H1 (cell line): ENCODE measurements around the gene CAMSAP1. TPM values are rescaled to one million over a fixed set of nuclear protein-coding genes. Genes with fewer than 3 reads are reported as not detected.

ENCODE experiments used
- CTCF ChIA-PET: fragments of 300-600 bp; sonication (Branson Sonifier 250); formaldehyde crosslinking; loops from one replicate; lab custom pipeline; 2021; ENCODE audit not compliant: partially characterized antibody; lab: Charles Lee
- POLR2A ChIA-PET: fragments of 300-600 bp; sonication (Branson Sonifier 250); formaldehyde crosslinking; loops from one replicate; lab custom pipeline; 2021; ENCODE audit warnings: inconsistent platforms; ENCODE audit not compliant: partially characterized antibody; lab: Charles Lee
- DNase-seq, 2 experiments: peaks; one replicate each; pipeline versions ENCODE4 v3.0.0 to v3.0.0-alpha.2; 2010 to 2022; ENCODE audit warnings: low spot score in 2 of 2, low read depth in 1 of 2, mixed read lengths in 1 of 2
- FAIRE-seq: peaks from 2 replicates; lab custom pipeline; 2011; peaks lifted over from hg19 to GRCh38; lab: Jason Lieb, UNC
- H2AFZ ChIP-seq: 2 replicates; pipeline ENCODE4 v1.8.1; 2012; ENCODE audit warnings: low read length, inconsistent platforms
- H2AK5ac ChIP-seq: 2 replicates; pipeline ENCODE4 v1.6.1; 2013; ENCODE audit warnings: low read depth, low read length
- H2BK120ac ChIP-seq: replicated peaks from 2 replicates; pipeline ENCODE3; 2013; ENCODE audit warnings: low read depth, low read length, inconsistent platforms
- H2BK12ac ChIP-seq: 2 replicates; pipeline ENCODE4 v1.6.1; 2013; ENCODE audit warnings: low read depth, low read length
- H2BK15ac ChIP-seq: 2 replicates; pipeline ENCODE4 v1.6.1; 2013; ENCODE audit warnings: low read length
- H2BK20ac ChIP-seq: 2 replicates; pipeline ENCODE4 v1.6.1; 2013; ENCODE audit warnings: low read length
- H2BK5ac ChIP-seq: 2 replicates; pipeline ENCODE4 v1.6.1; 2013; ENCODE audit warnings: low read depth, low read length
- H3K14ac ChIP-seq: 2 replicates; pipeline ENCODE4 v1.6.1; 2013; ENCODE audit warnings: inconsistent platforms; ENCODE audit not compliant: insufficient read length
- H3K18ac ChIP-seq: 2 replicates; pipeline ENCODE4 v1.6.1; 2013; ENCODE audit warnings: low read length; ENCODE audit errors: extremely low read depth
- H3K23ac ChIP-seq: 2 replicates; pipeline ENCODE4 v1.6.1; 2013; ENCODE audit warnings: inconsistent platforms; ENCODE audit not compliant: insufficient read length
- H3K23me2 ChIP-seq: 2 replicates; pipeline ENCODE4 v1.6.1; 2013; ENCODE audit warnings: low read depth, low read length
- H3K27ac ChIP-seq: 2 replicates; pipeline ENCODE4 v1.6.1; 2011; ENCODE audit warnings: low read depth, low read length, inconsistent platforms
- H3K27me3 ChIP-seq, 4 experiments: replicated peaks in 1 of 4; 1 replicate in 1 of 4; 2 replicates in 3 of 4; pipeline versions ENCODE4 v1.6.1 to v1.8.1; 2011 to 2013; ENCODE audit warnings: low read length in 3 of 4, mild to moderate bottlenecking in 3 of 4, inconsistent platforms in 2 of 4, mixed read lengths in 2 of 4, moderate library complexity in 1 of 4; ENCODE audit not compliant: control insufficient read depth in 3 of 4, insufficient read depth in 3 of 4; ENCODE audit errors: extremely low read depth in 1 of 4
- H3K36me3 ChIP-seq, 4 experiments: 2 replicates each; pipeline versions ENCODE4 v1.6.1 to v1.8.1; 2011 to 2013; ENCODE audit warnings: mild to moderate bottlenecking in 4 of 4, low read length in 3 of 4, moderate library complexity in 2 of 4, control low read depth in 1 of 4, inconsistent platforms in 1 of 4; ENCODE audit not compliant: insufficient read depth in 4 of 4, control insufficient read depth in 2 of 4
- H3K4ac ChIP-seq: replicated peaks from 2 replicates; pipeline ENCODE3; 2013; ENCODE audit warnings: low read length, low read depth, mixed read lengths, inconsistent platforms; ENCODE audit not compliant: insufficient read length
- H3K4me1 ChIP-seq, 4 experiments: replicated peaks in 1 of 4; 1 replicate in 1 of 4; 2 replicates in 3 of 4; pipeline versions ENCODE4 v1.6.1 to v1.8.1; 2011 to 2013; ENCODE audit warnings: low read length in 3 of 4, inconsistent platforms in 2 of 4, mixed read lengths in 1 of 4; ENCODE audit not compliant: insufficient read depth in 4 of 4, control insufficient read depth in 3 of 4
- H3K4me2 ChIP-seq, 2 experiments: 2 replicates each; pipeline versions ENCODE4 v1.6.1 to v1.8.1; 2011 to 2013; ENCODE audit warnings: low read depth in 2 of 2, low read length in 2 of 2, control low read depth in 1 of 2, inconsistent platforms in 1 of 2, mild to moderate bottlenecking in 1 of 2; ENCODE audit not compliant: insufficient read depth in 1 of 2
- H3K4me3 ChIP-seq, 4 experiments: fragments of 200-600, 300-600 bp in 1 of 4; sonication (generic), shearing (Covaris generic), sonication (Bioruptor Twin) in 1 of 4; 2 replicates each; pipeline versions ENCODE4 v1.5.1 to v1.8.1; 2011 to 2016; ENCODE audit warnings: low read length in 4 of 4, low read depth in 3 of 4, control low read depth in 2 of 4, inconsistent platforms in 2 of 4, mild to moderate bottlenecking in 2 of 4, mixed read lengths in 1 of 4, moderate library complexity in 1 of 4; ENCODE audit not compliant: insufficient read depth in 2 of 4; ENCODE audit errors: extremely low read depth in 1 of 4
- H3K56ac ChIP-seq: replicated peaks from 2 replicates; pipeline ENCODE3; 2013; ENCODE audit warnings: low read depth, mild to moderate bottlenecking, mixed read lengths, low read length, inconsistent platforms; ENCODE audit not compliant: insufficient read length
- H3K79me1 ChIP-seq: 2 replicates; pipeline ENCODE4 v1.6.1; 2013; ENCODE audit warnings: low read depth, low read length, control low read depth
- H3K79me2 ChIP-seq, 2 experiments: 2 replicates each; pipeline versions ENCODE4 v1.6.1 to v1.8.1; 2012 to 2013; ENCODE audit warnings: low read length in 2 of 2, mild to moderate bottlenecking in 2 of 2, inconsistent platforms in 1 of 2; ENCODE audit not compliant: insufficient read depth in 2 of 2, control insufficient read depth in 1 of 2
- H3K9ac ChIP-seq, 4 experiments: replicated peaks in 1 of 4; 1 replicate in 1 of 4; 2 replicates in 3 of 4; pipeline versions ENCODE4 v1.6.1 to v1.8.1; 2011 to 2013; ENCODE audit warnings: low read depth in 3 of 4, low read length in 3 of 4, control low read depth in 2 of 4, mild to moderate bottlenecking in 2 of 4, moderate library complexity in 2 of 4, inconsistent platforms in 1 of 4; ENCODE audit errors: extremely low read depth in 1 of 4
- H3K9me3 ChIP-seq, 2 experiments: 2 replicates each; pipeline versions ENCODE4 v1.6.1 to v1.8.1; 2012 to 2013; ENCODE audit warnings: mild to moderate bottlenecking in 2 of 2, moderate library complexity in 2 of 2, control low read depth in 1 of 2, inconsistent platforms in 1 of 2, low read depth in 1 of 2, low read length in 1 of 2, mixed read lengths in 1 of 2; ENCODE audit not compliant: insufficient read depth in 2 of 2
- H4K20me1 ChIP-seq, 2 experiments: replicated peaks in 1 of 2; 2 replicates each; pipeline versions ENCODE3 to v1.8.1; 2011 to 2013; ENCODE audit warnings: inconsistent platforms in 2 of 2, low read length in 2 of 2, mild to moderate bottlenecking in 1 of 2; ENCODE audit not compliant: insufficient read depth in 2 of 2, control insufficient read depth in 1 of 2
- H4K5ac ChIP-seq: 2 replicates; pipeline ENCODE4 v1.6.1; 2013; ENCODE audit warnings: low read length, low read depth, mixed read lengths, inconsistent platforms; ENCODE audit not compliant: insufficient read length
- H4K8ac ChIP-seq: 2 replicates; pipeline ENCODE4 v1.8.0; 2013; ENCODE audit warnings: mild to moderate bottlenecking, moderate library complexity, low read length, inconsistent platforms; ENCODE audit not compliant: insufficient read depth; ENCODE audit errors: extremely low read depth
- H4K91ac ChIP-seq: replicated peaks from 2 replicates; pipeline ENCODE3; 2013; ENCODE audit warnings: low read length, mixed read lengths, inconsistent platforms; ENCODE audit not compliant: insufficient read length
- BACH1 ChIP-seq: IDR thresholded peaks from 2 replicates; pipeline ENCODE4 v1.6.1; 2012; ENCODE audit warnings: low read length, improper control_type of control experiment
- EP300 ChIP-seq, 2 experiments: IDR thresholded peaks; 1 replicate in 1 of 2; 2 replicates in 1 of 2; pipeline ENCODE4 v1.6.1; 2011 to 2012; ENCODE audit warnings: low read depth in 2 of 2, low read length in 2 of 2, mild to moderate bottlenecking in 2 of 2, borderline replicate concordance in 1 of 2, inconsistent platforms in 1 of 2, moderate library complexity in 1 of 2
- GABPA ChIP-seq: IDR thresholded peaks from 2 replicates; pipeline ENCODE4 v1.6.1; 2011; ENCODE audit warnings: mild to moderate bottlenecking, low read length, moderate library complexity, borderline replicate concordance; ENCODE audit not compliant: insufficient read depth
- JUND ChIP-seq: IDR thresholded peaks from 2 replicates; pipeline ENCODE4 v1.6.1; 2011; ENCODE audit warnings: mild to moderate bottlenecking, improper control_type of control experiment, low read length
- KDM1A ChIP-seq: fragments of 200-600, 300-600 bp; sonication (generic); IDR thresholded peaks from 2 replicates; pipeline ENCODE4 v1.7.1; 2016; ENCODE audit warnings: mild to moderate bottlenecking, low read length, borderline replicate concordance
- KDM5A ChIP-seq: fragments of 200-600 bp; IDR thresholded peaks from 2 replicates; pipeline ENCODE4 v1.7.1; 2012; ENCODE audit warnings: mild to moderate bottlenecking, low read length, inconsistent platforms, mixed read lengths
- SIRT6 ChIP-seq: IDR thresholded peaks from one replicate; pipeline ENCODE4 v1.7.1; 2012; ENCODE audit warnings: low read length, inconsistent platforms
- SRF ChIP-seq: IDR thresholded peaks from 2 replicates; pipeline ENCODE4 v1.6.1; 2011; ENCODE audit warnings: mild to moderate bottlenecking, low read depth, low read length, moderate library complexity
- TAF7 ChIP-seq: optimal IDR thresholded peaks from 2 replicates; pipeline ENCODE3; 2011; ENCODE audit warnings: low read depth, mild to moderate bottlenecking, inconsistent platforms, low read length, moderate library complexity, borderline replicate concordance
- TEAD4 ChIP-seq: IDR thresholded peaks from 2 replicates; pipeline ENCODE4 v1.6.1; 2012; ENCODE audit warnings: low read depth, low read length, inconsistent platforms, mixed read lengths
- ZNF274 ChIP-seq: IDR thresholded peaks from 2 replicates; pipeline ENCODE4 v1.7.0; 2012; ENCODE audit warnings: low read length, borderline replicate concordance; ENCODE audit errors: extremely low read depth
- WGBS, 2 experiments: shearing (Covaris generic) in 1 of 2; methylation state at CpG; one replicate each; pipeline versions ENCODE4 v1.1.6 to v1.1.7; 2013 to 2015; ENCODE audit warnings: low lambda C conversion rate in 2 of 2, mixed read lengths in 2 of 2, inconsistent platforms in 1 of 2, low coverage in 1 of 2, missing lambda C conversion rate in 1 of 2; ENCODE audit not compliant: insufficient replicate concordance in 2 of 2, insufficient coverage in 1 of 2, insufficient read length in 1 of 2; ENCODE audit errors: extremely low coverage in 1 of 2, missing lambda C conversion rate in 1 of 2; 5-methylcytosine and 5-hydroxymethylcytosine counted together
- polyA plus RNA-seq, 7 experiments: library from polyadenylated mRNA; depleted of rRNA in 3 of 7; stranded (reverse) in 5 of 7; unstranded in 2 of 7; fragments of >200 nt in 5 of 7; fragments of 200-250 nt in 2 of 7; gene quantifications; 1 replicate in 5 of 7; 2 replicates in 1 of 7; 4 replicates in 1 of 7; pipeline versions ENCODE4 v1.2.1 to v1.2.3, GENCODE V29; 2011 to 2013; ENCODE audit warnings: missing spikeins in 2 of 7, mixed read lengths in 2 of 7
- total RNA-seq: library from RNA; stranded (reverse); fragmentation: NEBNext Ultra II Directional; extraction: Animal tissue kit (Norgen Biotek cat#: 25700); gene quantifications from 2 replicates; pipeline ENCODE4 v1.2.1, GENCODE V29; 2021
- TF ChIP-seq, protein P1 (sequence below): IDR thresholded peaks from 2 replicates; pipeline ENCODE4 v1.6.1; 2012; ENCODE audit warnings: low read length, inconsistent platforms

CAMSAP1 gene
- total and polyA plus RNA-seq, 2 of the 8 experiments (the other 6 are each of a cell fraction or from before 2014, with no cell fraction given), result 13.4 to 44.0 TPM

DNA sequence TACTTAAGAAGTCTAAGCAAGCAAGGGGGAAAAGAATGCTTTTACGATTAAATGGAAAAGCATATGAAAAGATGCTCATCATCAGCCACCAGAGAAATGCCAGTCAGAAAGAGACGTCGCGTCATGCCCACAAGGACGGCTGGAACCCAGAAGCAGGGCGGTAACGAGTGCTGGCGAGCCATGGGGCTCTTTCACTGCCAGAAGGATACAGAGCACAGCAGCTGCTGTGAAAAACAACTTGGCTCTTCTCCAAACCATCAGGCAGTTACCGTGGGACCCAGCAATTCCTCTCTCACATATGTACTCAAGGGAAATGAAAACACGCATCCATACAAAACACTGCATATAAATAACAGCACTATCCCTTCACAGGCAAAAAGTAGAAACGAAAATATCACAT is 95.5 kb downstream of the CAMSAP1 start:
- no peak overlapping the region for H3K56ac ChIP-seq
- H3K4me3 ChIP-seq, result no peak overlapping the region
- H2BK5ac ChIP-seq, result no peak overlapping the region
- H3K9me3 ChIP-seq, result no peaks in the 10 kb centered on the region
- H2AK5ac ChIP-seq, result no peak overlapping the region
- no peak for FAIRE-seq
- no peak overlapping the region for H4K8ac ChIP-seq
- ChIA-PET CTCF (interaction anchor here (1.2 to 1.3 kb wide), 2 partner anchors 10 to 14 kb away, joined by 3 to 6 read pairs; no protein-coding TSS in a partner anchor), POLR2A (no interaction called here)
- no peaks in the 10 kb centered on the region; the same call in 1 of the 2 replicates for H3K79me1 ChIP-seq
- H3K27ac ChIP-seq, result no peak overlapping the region
- no peak overlapping the region for H3K18ac ChIP-seq
- peaks cover 14 to 62% (median 44%) of the 10 kb centered on the region in 4 experiments; a peak in 7 of 8 replicates for H3K36me3 ChIP-seq
- H2BK120ac ChIP-seq, result no peak overlapping the region
- H4K5ac ChIP-seq, result no peak overlapping the region
- H3K14ac ChIP-seq, result no peak overlapping the region
- DNase-seq, result no peak
- no peaks in the 10 kb centered on the region for H3K27me3 ChIP-seq
- no peak overlapping the region for H4K91ac ChIP-seq
- no peaks in the 10 kb centered on the region for H3K23me2 ChIP-seq
- no peak overlapping the region for H2BK20ac ChIP-seq
- H2AFZ ChIP-seq, result no peak overlapping the region
- WGBS, 2 experiments, result 93% methylated on average over 11 of the region's 11 CpGs; no CpG with 5 or more reads in 1 of the 2 experiments
- no peak overlapping the region for H3K9ac ChIP-seq
- no peaks in the 10 kb centered on the region for H3K79me2 ChIP-seq
- peaks cover 4 to 7% of the 10 kb centered on the region in 2 experiments for H4K20me1 ChIP-seq
- H3K4me2 ChIP-seq, result no peak overlapping the region
- no peaks in the 10 kb centered on the region; a peak in 1 of 7 replicates for H3K4me1 ChIP-seq
- H2BK15ac ChIP-seq, result no peak overlapping the region
- H3K4ac ChIP-seq, result no peak overlapping the region
- H2BK12ac ChIP-seq, result no peak overlapping the region
- no peak overlapping the region for H3K23ac ChIP-seq
- TF ChIP-seq KDM5A (no peak), SIRT6 (no peak), BACH1 (no peak), TAF7 (no peak), TEAD4 (no peak), GABPA (no peak), SRF (no peak), ZNF274 (no peak), EP300 (IDR thresholded peaks at IDR 0.05; ENCODE audit: borderline replicate concordance in 1 of 2, low read depth in 2 of 2, low read length in 2 of 2) (no peak), KDM1A (no peak), JUND (no peak)
- TF ChIP-seq, protein P1, sequence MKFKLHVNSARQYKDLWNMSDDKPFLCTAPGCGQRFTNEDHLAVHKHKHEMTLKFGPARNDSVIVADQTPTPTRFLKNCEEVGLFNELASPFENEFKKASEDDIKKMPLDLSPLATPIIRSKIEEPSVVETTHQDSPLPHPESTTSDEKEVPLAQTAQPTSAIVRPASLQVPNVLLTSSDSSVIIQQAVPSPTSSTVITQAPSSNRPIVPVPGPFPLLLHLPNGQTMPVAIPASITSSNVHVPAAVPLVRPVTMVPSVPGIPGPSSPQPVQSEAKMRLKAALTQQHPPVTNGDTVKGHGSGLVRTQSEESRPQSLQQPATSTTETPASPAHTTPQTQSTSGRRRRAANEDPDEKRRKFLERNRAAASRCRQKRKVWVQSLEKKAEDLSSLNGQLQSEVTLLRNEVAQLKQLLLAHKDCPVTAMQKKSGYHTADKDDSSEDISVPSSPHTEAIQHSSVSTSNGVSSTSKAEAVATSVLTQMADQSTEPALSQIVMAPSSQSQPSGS, result no peak
